Gastroesophageal sphincter (tissue), 4 donors: ENCODE measurements around the gene PPARG. TPM values are rescaled to one million over a fixed set of nuclear protein-coding genes. Genes with fewer than 3 reads are reported as not detected.

Experiments
- ATAC-seq: fragments of 150-250 bp; one replicate; pipeline ENCODE4 v1.9.1; 2016; ENCODE audit warnings: mild to moderate bottlenecking, moderate library complexity
- H3K27ac ChIP-seq, 4 donors: fragments of 200-600 bp; sonication (generic) in 3 of 4; 1 replicate in 3 of 4; 2 replicates in 1 of 4; pipeline ENCODE4 v1.5.1; 2016 to 2019
- H3K27me3 ChIP-seq: fragments of 200-600 bp; sonication (generic); one replicate; pipeline ENCODE4 v1.5.1; 2019
- H3K36me3 ChIP-seq, 2 donors: fragments of 200-600 bp; sonication (generic); one replicate each; pipeline ENCODE4 v1.5.1; 2019; ENCODE audit warnings: control low read depth in 1 of 2
- H3K4me1 ChIP-seq, 3 donors: fragments of 200-600 bp; sonication (generic); 1 replicate in 2 of 3; 2 replicates in 1 of 3; pipeline ENCODE4 v1.5.1; 2016 to 2019; ENCODE audit warnings: control low read depth in 2 of 3
- H3K4me3 ChIP-seq, 2 donors: fragments of 200-600 bp; sonication (generic); one replicate each; pipeline ENCODE4 v1.5.1; 2019; ENCODE audit warnings: mild to moderate bottlenecking in 1 of 2, moderate library complexity in 1 of 2
- H3K9me3 ChIP-seq, 3 donors: fragments of 200-600 bp; sonication (generic); one replicate each; pipeline ENCODE4 v1.5.1; 2017 to 2019; ENCODE audit warnings: control low read depth in 2 of 3
- CTCF ChIP-seq, 4 experiments: fragments of 200-600 bp in 2 of 4; fragments of 450-650 bp in 2 of 4; sonication (generic) in 1 of 4; IDR thresholded peaks; one replicate each; pipeline ENCODE4 v1.5.1; 2017 to 2019; ENCODE audit warnings: antibody characterized with exemption in 4 of 4, mild to moderate bottlenecking in 2 of 4, moderate library complexity in 2 of 4
- EP300 ChIP-seq: sonication (generic); formaldehyde crosslinking; IDR thresholded peaks from one replicate; pipeline ENCODE4 v1.6.1; 2017; ENCODE audit warnings: antibody characterized with exemption, mild to moderate bottlenecking
- POLR2A ChIP-seq, 2 donors: fragments of 450-650 bp; IDR thresholded peaks; one replicate each; pipeline ENCODE4 v1.6.1; 2017; ENCODE audit warnings: antibody characterized with exemption in 2 of 2, mild to moderate bottlenecking in 2 of 2, moderate library complexity in 1 of 2
- POLR2AphosphoS5 ChIP-seq: sonication (generic); formaldehyde crosslinking; IDR thresholded peaks from one replicate; pipeline ENCODE4 v1.6.1; 2017; ENCODE audit warnings: antibody characterized with exemption
- WGBS, 2 donors: methylation state at CpG; one replicate each; pipeline ENCODE4 v1.1.5; 2018; ENCODE audit warnings: low coverage in 1 of 2; 5-methylcytosine and 5-hydroxymethylcytosine counted together
- total RNA-seq, 4 donors: library from RNA; depleted of rRNA; stranded (reverse); fragments of >200 nt; gene quantifications; one replicate each; pipeline ENCODE4 v1.1.0, GENCODE V29; 2016

PPARG gene
- total RNA-seq, 4 donors from 2014 or later: 3.9 to 14.9 (median 9.3) TPM

- TF ChIP-seq EP300: no peak
- TF ChIP-seq CTCF (IDR thresholded peaks at IDR 0.05): no peak
- TF ChIP-seq POLR2AphosphoS5: no peak
- no peak for TF ChIP-seq POLR2A (IDR thresholded peaks at IDR 0.05)
- no peak overlapping the region for H3K4me3 ChIP-seq
- no peaks in the 10 kb centered on the region for H3K4me1 ChIP-seq
- peaks cover 14% of the 10 kb centered on the region for H3K27me3 ChIP-seq
- H3K9me3 ChIP-seq: no peaks in the 10 kb centered on the region
- ATAC-seq: no peak
- H3K27ac ChIP-seq: no peak overlapping the region
- WGBS, 2 donors: 71 to 90% methylated on average over 2 of the region's 2 CpGs
- no peaks in the 10 kb centered on the region for H3K36me3 ChIP-seq
Observed at GRCh38 chr3:12372741-12373280, 83.9 kb downstream of the PPARG start.

- TF ChIP-seq POLR2A (IDR thresholded peaks at IDR 0.05) (no peak), POLR2AphosphoS5 (no peak), CTCF (IDR thresholded peaks at IDR 0.05) (no peak), EP300 (no peak)
- H3K27ac ChIP-seq: no peak overlapping the region
- H3K4me1 ChIP-seq: no peaks in the 10 kb centered on the region
- H3K36me3 ChIP-seq: no peaks in the 10 kb centered on the region
- no peak for ATAC-seq
- H3K27me3 ChIP-seq: peaks cover 14% of the 10 kb centered on the region
- no peak overlapping the region for H3K4me3 ChIP-seq
- 56 to 76% methylated on average over 4 of the region's 4 CpGs for WGBS, 2 donors
- no peaks in the 10 kb centered on the region for H3K9me3 ChIP-seq
Observed at GRCh38 chr3:12375572-12375971, 86.7 kb downstream of the PPARG start.

GRCh38 chr3:12379640-12380429 is 91.0 kb downstream of the PPARG start:
- no peak for ATAC-seq
- no peaks in the 10 kb centered on the region for H3K27me3 ChIP-seq
- no peaks in the 10 kb centered on the region for H3K9me3 ChIP-seq
- no peak overlapping the region for H3K4me3 ChIP-seq
- TF ChIP-seq CTCF (IDR thresholded peaks at IDR 0.05) (no peak), POLR2AphosphoS5 (no peak), POLR2A (IDR thresholded peaks at IDR 0.05) (no peak), EP300 (no peak)
- no peaks in the 10 kb centered on the region for H3K36me3 ChIP-seq
- H3K4me1 ChIP-seq: no peaks in the 10 kb centered on the region
- no peak overlapping the region for H3K27ac ChIP-seq
- WGBS, 2 donors: 78 to 87% methylated on average over 3 to 5 of the region's 5 CpGs

GRCh38 chr3:12380461-12380860 is 91.6 kb downstream of the PPARG start:
- no peaks in the 10 kb centered on the region for H3K9me3 ChIP-seq
- H3K36me3 ChIP-seq: no peaks in the 10 kb centered on the region
- ATAC-seq: no peak
- no peak for TF ChIP-seq POLR2AphosphoS5
- TF ChIP-seq POLR2A (IDR thresholded peaks at IDR 0.05): no peak
- no peak for TF ChIP-seq CTCF (IDR thresholded peaks at IDR 0.05)
- TF ChIP-seq EP300: no peak
- no peak overlapping the region for H3K27ac ChIP-seq
- no peaks in the 10 kb centered on the region for H3K27me3 ChIP-seq
- H3K4me1 ChIP-seq: no peaks in the 10 kb centered on the region
- H3K4me3 ChIP-seq: no peak overlapping the region
- 79 to 82% methylated on average over 3 of the region's 3 CpGs for WGBS, 2 donors

- Histone ChIP-seq H3K9me3 (no peaks in the 10 kb centered on the region), H3K4me1 (no peaks in the 10 kb centered on the region), H3K4me3 (no peak overlapping the region), H3K27me3 (no peaks in the 10 kb centered on the region), H3K27ac (no peak overlapping the region), H3K36me3 (no peaks in the 10 kb centered on the region)
- 67 to 92% methylated on average over 1 of the region's 1 CpG for WGBS, 2 donors
- no peak for TF ChIP-seq POLR2A (IDR thresholded peaks at IDR 0.05)
- no peak for TF ChIP-seq POLR2AphosphoS5
- TF ChIP-seq EP300: no peak
- no peak for TF ChIP-seq CTCF (IDR thresholded peaks at IDR 0.05)
- ATAC-seq: no peak
Observed at GRCh38 chr3:12381199-12381598, 92.3 kb downstream of the PPARG start.
